SK-N-SH (cell line): ENCODE results near the gene OR2A14.

Experiments used
- CTCF ChIP-seq: fragments of 200-600 bp; sonication (generic); IDR thresholded peaks from 2 replicates; pipeline ENCODE4 v1.6.1; 2017; ENCODE audit warnings: antibody characterized with exemption, mild to moderate bottlenecking, moderate library complexity
- ELF1 ChIP-seq: IDR thresholded peaks from 2 replicates; pipeline ENCODE4 v1.4.0; 2012
- EP300 ChIP-seq, 2 experiments: IDR thresholded peaks; 2 replicates each; pipeline versions ENCODE4 v1.4.0 to v1.6.1; 2012; ENCODE audit warnings: borderline replicate concordance in 1 of 2, low read depth in 1 of 2, low read length in 1 of 2
- EZH2phosphoT487 ChIP-seq: fragments of 200-600 bp; sonication (generic); IDR thresholded peaks from 2 replicates; pipeline ENCODE4 v1.6.1; 2017; ENCODE audit warnings: low read depth, mixed run types, mild to moderate bottlenecking, antibody characterized with exemption, moderate library complexity, borderline replicate concordance
- MAX ChIP-seq: IDR thresholded peaks from 2 replicates; pipeline ENCODE4 v1.4.0; 2012; ENCODE audit warnings: low read depth
- MEF2A ChIP-seq: IDR thresholded peaks from 2 replicates; pipeline ENCODE4 v1.4.0; 2012; ENCODE audit warnings: low read depth, borderline replicate concordance
- POLR2AphosphoS5 ChIP-seq: IDR thresholded peaks from 2 replicates; pipeline ENCODE4 v1.6.1; 2012; ENCODE audit warnings: low read depth, low read length
- RAD21 ChIP-seq: IDR thresholded peaks from 2 replicates; pipeline ENCODE4 v1.6.1; 2012; ENCODE audit warnings: mild to moderate bottlenecking, low read length
- RFX5 ChIP-seq: IDR thresholded peaks from 2 replicates; pipeline ENCODE4 v1.6.1; 2012; ENCODE audit warnings: mild to moderate bottlenecking, improper control_type of control experiment, low read length
- TAF1 ChIP-seq: IDR thresholded peaks from 2 replicates; pipeline ENCODE4 v1.6.1; 2012; ENCODE audit warnings: low read depth, mild to moderate bottlenecking, low read length, moderate library complexity, borderline replicate concordance

- TF ChIP-seq CTCF (no peak), MEF2A (no peak), RFX5 (no peak), POLR2AphosphoS5 (no peak), ELF1 (no peak), MAX (no peak), EZH2phosphoT487 (no peak), TAF1 (no peak), RAD21 (no peak), EP300 (IDR thresholded peaks at IDR 0.05; ENCODE audit: borderline replicate concordance in 1 of 2, low read depth in 1 of 2, low read length in 1 of 2) (no peak)
These were observed 7.8 kb downstream of the OR2A14 start for GRCh38 chr7:144130730-144131129.
